Motor neuron (in vitro differentiated cells): Measurements from ENCODE around the gene RBCK1. TPM values are rescaled to one million over a fixed set of nuclear protein-coding genes. Genes with fewer than 3 reads are reported as not detected.
"Not testable (repeated sequence)": the region's sequence is repeated elsewhere in the genome, so short reads cannot be mapped to it uniquely, and the experiment has no call there.

Source experiments
- ATAC-seq, 8 experiments: fragments of 200-7000 bp; cut with Tn5 transposase; replicated peaks in 6 of 8; 2 replicates each; pipeline ENCODE4 v1.8.0; 2021; ENCODE audit warnings: mild to moderate bottlenecking in 8 of 8, moderate library complexity in 8 of 8
- H3K27ac ChIP-seq, 2 donors: fragments of 250-450 bp; sonication (Bioruptor Pico); 2 replicates each; pipeline ENCODE4 v1.9.0; 2021; ENCODE audit warnings: antibody characterized with exemption in 2 of 2, mild to moderate bottlenecking in 2 of 2, moderate library complexity in 1 of 2
- H3K4me1 ChIP-seq, 2 donors: fragments of 250-450 bp; sonication (Bioruptor Pico); replicated peaks in 1 of 2; 2 replicates each; pipeline ENCODE4 v1.6.1; 2021; ENCODE audit warnings: antibody characterized with exemption in 2 of 2, mild to moderate bottlenecking in 2 of 2, moderate library complexity in 1 of 2
- H3K4me3 ChIP-seq, 5 donors: fragments of 250-450 bp; sonication (Bioruptor Pico); 2 replicates each; pipeline ENCODE4 v1.9.0; 2021; ENCODE audit warnings: antibody characterized with exemption in 5 of 5, mild to moderate bottlenecking in 5 of 5, moderate library complexity in 4 of 5
- WGBS, 10 experiments: fragments of 450-650 bp; shearing (Covaris generic); methylation state at CpG; one replicate each; pipeline ENCODE4 v1.0.0; 2022; 5-methylcytosine and 5-hydroxymethylcytosine counted together
- in situ Hi-C, 9 experiments: fragments of 400-800 bp; cut with MboI; loops; one replicate each; pipeline ENCODE4 v1.15.0; 2021; ENCODE audit warnings: low sequenced_read_pairs in 9 of 9, low pct_unique_long_range_greater_than_20kb in 2 of 9; ENCODE audit not compliant: unreplicated experiment in 9 of 9
- total RNA-seq, 8 experiments: library from RNA; unstranded; fragments of 300-600 nt; gene quantifications; 2 replicates each; pipeline versions ENCODE4 v1.2.3 to v1.2.4, GENCODE V29; 2022

RBCK1 gene
- total RNA-seq, 8 experiments from 2014 or later, result 24.7 to 101 (median 45.5) TPM

- in situ Hi-C loops, result no loop called here
- peak overlapping the region; percentile 96 to 99 for H3K27ac ChIP-seq
- WGBS, 10 experiments, result 0% methylated on average over 1 to 7 of the region's 49 CpGs; no CpG with 5 or more reads in 8 of the 10 experiments
- H3K4me1 ChIP-seq, result peaks cover 19 to 29% of the 10 kb centered on the region in 2 donors
- ATAC-seq, result peak; percentile 53 to 75 (median 73)
- peak overlapping the region; percentile 46 to 83 (median 78) for H3K4me3 ChIP-seq
Measured at GRCh38 chr20:381581-382290, 26.4 kb upstream of the RBCK1 start.

GRCh38 chr20:382291-383115 lies 25.6 kb upstream of the RBCK1 start:
- H3K4me3 ChIP-seq, result peak overlapping the region; percentile 46 to 83 (median 78)
- peak overlapping the region; percentile 96 to 99 for H3K27ac ChIP-seq
- in situ Hi-C loops, result no loop called here
- peak in 7 of 8 experiments; percentile 11 to 76 (median 45) for ATAC-seq
- WGBS, 10 experiments, result 0 to 100% (median 90%) methylated on average over 1 to 3 of the region's 8 CpGs; no CpG with 5 or more reads in 1 of the 10 experiments
- peaks cover 19 to 29% of the 10 kb centered on the region in 2 donors for H3K4me1 ChIP-seq

- H3K4me1 ChIP-seq, result peaks cover 19 to 20% of the 10 kb centered on the region in 2 donors
Measured at GRCh38 chr20:383889-384288, 24.2 kb upstream of the RBCK1 start.

GRCh38 chr20:384723-385122 lies 23.4 kb upstream of the RBCK1 start:
- in situ Hi-C loops, result no loop called here
- WGBS, 10 experiments, result 80 to 100% (median 82%) methylated on average over 1 of the region's 1 CpG; no CpG with 5 or more reads in 6 of the 10 experiments
- no peak for ATAC-seq
- Histone ChIP-seq H3K4me1 (peaks cover 18 to 19% of the 10 kb centered on the region in 2 donors), H3K4me3 (no peak overlapping the region), H3K27ac (no peak overlapping the region)

More at GRCh38 chr20:383889-384288, 24.2 kb upstream of the RBCK1 start:
- Histone ChIP-seq H3K27ac (no peak overlapping the region), H3K4me3 (no peak overlapping the region)
- 73 to 95% (median 83%) methylated on average over 1 to 4 of the region's 5 CpGs; no CpG with 5 or more reads in 5 of the 10 experiments for WGBS, 10 experiments
- in situ Hi-C loops, result no loop called here
- ATAC-seq, result no peak

GRCh38 chr20:385448-385847 lies 22.7 kb upstream of the RBCK1 start:
- ATAC-seq, result no peak
- H3K27ac ChIP-seq, result no peak overlapping the region
- no peak overlapping the region for H3K4me3 ChIP-seq
- 75 to 100% (median 93%) methylated on average over 1 to 5 of the region's 5 CpGs; no CpG with 5 or more reads in 2 of the 10 experiments for WGBS, 10 experiments
- peaks cover 12 to 14% of the 10 kb centered on the region in 2 donors for H3K4me1 ChIP-seq
- in situ Hi-C loops, result no loop called here

- H3K4me1 ChIP-seq, result peaks cover 12 to 14% of the 10 kb centered on the region in 2 donors
- 86 to 100% (median 100%) methylated on average over 1 to 5 of the region's 8 CpGs; no CpG with 5 or more reads in 4 of the 10 experiments for WGBS, 10 experiments
- H3K27ac ChIP-seq, ATAC-seq, in situ Hi-C loops, H3K4me3 ChIP-seq: not testable (repeated sequence)
Measured at GRCh38 chr20:386634-387033, 21.5 kb upstream of the RBCK1 start.

- 80 to 100% (median 100%) methylated on average over 1 to 3 of the region's 3 CpGs for WGBS, 10 experiments
- H3K4me1 ChIP-seq, result peaks cover 10 to 11% of the 10 kb centered on the region in 2 donors
- ATAC-seq, result no peak
- in situ Hi-C loops, result no loop called here
- no peak overlapping the region for H3K27ac ChIP-seq
- no peak overlapping the region for H3K4me3 ChIP-seq
Measured at GRCh38 chr20:387520-387919, 20.6 kb upstream of the RBCK1 start.

GRCh38 chr20:388034-388994 lies 19.8 kb upstream of the RBCK1 start:
- no peak for ATAC-seq
- Histone ChIP-seq H3K27ac (no peak overlapping the region), H3K4me1 (peaks cover 2 to 3% of the 10 kb centered on the region in 2 donors), H3K4me3 (no peak overlapping the region)
- 70 to 100% (median 88%) methylated on average over 1 to 9 of the region's 21 CpGs; no CpG with 5 or more reads in 2 of the 10 experiments for WGBS, 10 experiments
- in situ Hi-C loops, result no loop called here

- H3K4me3 ChIP-seq, result no peak overlapping the region
- in situ Hi-C loops, result no loop called here
- WGBS, 10 experiments, result 60 to 100% (median 77%) methylated on average over 1 to 4 of the region's 6 CpGs; no CpG with 5 or more reads in 6 of the 10 experiments
- no peak overlapping the region for H3K27ac ChIP-seq
- no peak for ATAC-seq
- H3K4me1 ChIP-seq, result no peaks in the 10 kb centered on the region
Measured at GRCh38 chr20:389220-389619, 18.9 kb upstream of the RBCK1 start.

GRCh38 chr20:391041-391711 lies 16.9 kb upstream of the RBCK1 start:
- no peaks in the 10 kb centered on the region for H3K4me1 ChIP-seq
- peak in 5 of 8 experiments; percentile 11 to 37 (median 19) for ATAC-seq
- H3K4me3 ChIP-seq, result no peak overlapping the region
- in situ Hi-C loops, result no loop called here
- 75 to 97% (median 93%) methylated on average over 4 to 14 of the region's 29 CpGs; no CpG with 5 or more reads in 3 of the 10 experiments for WGBS, 10 experiments
- no peak overlapping the region for H3K27ac ChIP-seq

GRCh38 chr20:393296-393695 lies 14.8 kb upstream of the RBCK1 start:
- H3K4me1 ChIP-seq, ATAC-seq, H3K4me3 ChIP-seq, in situ Hi-C loops, H3K27ac ChIP-seq: not testable (repeated sequence)
- WGBS, 10 experiments, result 51 to 100% (median 100%) methylated on average over 1 to 2 of the region's 2 CpGs; no CpG with 5 or more reads in 6 of the 10 experiments

- H3K4me1 ChIP-seq, result peaks cover 12 to 14% of the 10 kb centered on the region in 2 donors
- peak in 1 of 8 experiments; percentile 1 for ATAC-seq
- in situ Hi-C loops, result no loop called here
- H3K27ac ChIP-seq, result no peak overlapping the region
- H3K4me3 ChIP-seq, result no peak overlapping the region
- 94 to 96% methylated on average over 5 to 14 of the region's 24 CpGs; no CpG with 5 or more reads in 8 of the 10 experiments for WGBS, 10 experiments
Measured at GRCh38 chr20:396252-396618, 11.9 kb upstream of the RBCK1 start.
